ENCODE results near the gene EIF2S2.
"Not testable (repeated sequence)": the region's sequence is repeated elsewhere in the genome, so short reads cannot be mapped to it uniquely, and the experiment has no call there.

DNA sequence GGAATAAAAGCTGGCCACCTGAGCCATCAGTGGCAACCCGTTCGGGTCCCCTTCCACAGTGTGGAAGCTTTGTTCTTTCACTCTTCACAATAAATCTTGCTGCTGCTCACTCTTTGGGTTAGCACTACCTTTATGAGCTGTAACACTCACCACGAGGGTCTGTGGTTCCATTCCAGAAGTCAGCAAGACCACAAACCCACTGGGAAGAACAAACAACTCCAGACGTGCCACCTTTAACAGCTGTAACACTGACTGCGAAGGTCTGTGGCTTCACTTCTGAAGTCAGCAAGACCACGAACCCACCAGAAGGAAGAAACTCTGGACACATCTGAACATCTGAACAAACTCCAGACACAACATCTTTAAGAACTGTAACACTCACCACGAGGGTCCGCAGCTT is 45.7 kb upstream of the EIF2S2 start:
- not testable (repeated sequence) for TF ChIP-seq ZNF274 (IDR thresholded peaks at IDR 0.05; ENCODE audit: low read depth, low read length); SUZ12 (IDR thresholded peaks at IDR 0.05; ENCODE audit: extremely low read depth, insufficient read depth, insufficient read length)
